Measurements from ENCODE around the gene RNF112.

RNF112 gene

GRCh38 chr17:19372011-19372370 lies 39.0 kb upstream of the RNF112 start:
- Histone ChIP-seq H3K9me3 (no peaks in the 10 kb centered on the region), H3K27ac (no peak overlapping the region), H3K27me3 (peaks cover 22% of the 10 kb centered on the region), H3K4me1 (ENCODE audit: control insufficient read depth in 1 of 2, insufficient read depth in 1 of 2, low read depth in 1 of 2, low read length in 1 of 2) (peaks cover 11 to 15% of the 10 kb centered on the region in 2 experiments), H3K36me3 (no peaks in the 10 kb centered on the region), H3K4me3 (ENCODE audit: low read depth in 1 of 2, low read length in 1 of 2) (no peak overlapping the region)
- TF ChIP-seq CTCF (IDR thresholded peaks at IDR 0.05): no peak

GRCh38 chr17:19372439-19372838 lies 38.6 kb upstream of the RNF112 start:
- H3K9me3 ChIP-seq: no peaks in the 10 kb centered on the region
- no peaks in the 10 kb centered on the region for H3K36me3 ChIP-seq
- no peak for TF ChIP-seq CTCF (IDR thresholded peaks at IDR 0.05)
- H3K4me1 ChIP-seq (ENCODE audit: control insufficient read depth in 1 of 2, insufficient read depth in 1 of 2, low read depth in 1 of 2, low read length in 1 of 2): peaks cover 15 to 19% of the 10 kb centered on the region in 2 experiments
- H3K4me3 ChIP-seq (ENCODE audit: low read depth in 1 of 2, low read length in 1 of 2): no peak overlapping the region
- no peak overlapping the region for H3K27ac ChIP-seq
- H3K27me3 ChIP-seq: peaks cover 22% of the 10 kb centered on the region

- no peaks in the 10 kb centered on the region for H3K9me3 ChIP-seq
- no peak overlapping the region for H3K27ac ChIP-seq
- no peak overlapping the region for H3K4me3 ChIP-seq (ENCODE audit: low read depth in 1 of 2, low read length in 1 of 2)
- H3K36me3 ChIP-seq: no peaks in the 10 kb centered on the region
- peaks cover 22% of the 10 kb centered on the region for H3K27me3 ChIP-seq
- H3K4me1 ChIP-seq (ENCODE audit: control insufficient read depth in 1 of 2, insufficient read depth in 1 of 2, low read depth in 1 of 2, low read length in 1 of 2): peaks cover 17 to 21% of the 10 kb centered on the region in 2 experiments
- no peak for TF ChIP-seq CTCF (IDR thresholded peaks at IDR 0.05)
Observed at GRCh38 chr17:19372866-19373504, 38.0 kb upstream of the RNF112 start.

GRCh38 chr17:19374136-19374535 lies 36.9 kb upstream of the RNF112 start:
- Histone ChIP-seq H3K27ac (no peak overlapping the region), H3K36me3 (no peaks in the 10 kb centered on the region), H3K4me3 (ENCODE audit: low read depth in 1 of 2, low read length in 1 of 2) (no peak overlapping the region), H3K4me1 (ENCODE audit: control insufficient read depth in 1 of 2, insufficient read depth in 1 of 2, low read depth in 1 of 2, low read length in 1 of 2) (peaks cover 23 to 28% of the 10 kb centered on the region in 2 experiments), H3K9me3 (no peaks in the 10 kb centered on the region), H3K27me3 (peaks cover 22% of the 10 kb centered on the region)
- no peak for TF ChIP-seq CTCF (IDR thresholded peaks at IDR 0.05)

- Histone ChIP-seq H3K27ac (no peak overlapping the region), H3K36me3 (peaks cover 15% of the 10 kb centered on the region), H3K4me1 (ENCODE audit: control insufficient read depth in 1 of 2, insufficient read depth in 1 of 2, low read depth in 1 of 2, low read length in 1 of 2) (peaks cover 23% of the 10 kb centered on the region in 2 experiments), H3K27me3 (peaks cover 14% of the 10 kb centered on the region), H3K4me3 (ENCODE audit: low read depth in 1 of 2, low read length in 1 of 2) (no peak overlapping the region), H3K9me3 (no peaks in the 10 kb centered on the region)
- no peak for TF ChIP-seq CTCF (IDR thresholded peaks at IDR 0.05)
Observed at GRCh38 chr17:19375732-19376131, 35.3 kb upstream of the RNF112 start.
